Measurements from ENCODE around the gene WNT7B.

WNT7B gene

GRCh38 chr22:45907996-45908395 lies 69.0 kb downstream of the WNT7B start:
- DNase-seq (ENCODE audit: low read depth in 2 of 2) = no peak

- DNase-seq (ENCODE audit: low read depth in 2 of 2) = no peak
Observed at GRCh38 chr22:45907378-45907777, 69.6 kb downstream of the WNT7B start.

GRCh38 chr22:45906946-45907345 lies 70.0 kb downstream of the WNT7B start:
- DNase-seq (ENCODE audit: low read depth in 2 of 2) = no peak

- DNase-seq (ENCODE audit: low read depth in 2 of 2) = no peak
Observed at GRCh38 chr22:45905924-45906865, 70.8 kb downstream of the WNT7B start.

GRCh38 chr22:45905326-45905923 lies 71.5 kb downstream of the WNT7B start:
- no peak for DNase-seq (ENCODE audit: low read depth in 2 of 2)

- DNase-seq (ENCODE audit: low read depth in 2 of 2) = no peak
Observed at GRCh38 chr22:45904236-45904635, 72.7 kb downstream of the WNT7B start.

GRCh38 chr22:45903355-45904135 lies 73.4 kb downstream of the WNT7B start:
- DNase-seq (ENCODE audit: low read depth in 2 of 2) = no peak

- no peak for DNase-seq (ENCODE audit: low read depth in 2 of 2)
Observed at GRCh38 chr22:45897736-45898135, 79.2 kb downstream of the WNT7B start.

- DNase-seq (ENCODE audit: low read depth in 2 of 2) = no peak
Observed at GRCh38 chr22:45896964-45897538, 79.9 kb downstream of the WNT7B start.

- no peak for DNase-seq (ENCODE audit: low read depth in 2 of 2)
Observed at GRCh38 chr22:45896153-45896951, 80.6 kb downstream of the WNT7B start.

- no peak for DNase-seq (ENCODE audit: low read depth in 2 of 2)
Observed at GRCh38 chr22:45895436-45896152, 81.4 kb downstream of the WNT7B start.

- no peak for DNase-seq (ENCODE audit: low read depth in 2 of 2)
Observed at GRCh38 chr22:45893516-45893915, 83.4 kb downstream of the WNT7B start.

GRCh38 chr22:45892681-45893461 lies 84.1 kb downstream of the WNT7B start:
- no peak for DNase-seq (ENCODE audit: low read depth in 2 of 2)

- DNase-seq (ENCODE audit: low read depth in 2 of 2) = no peak
Observed at GRCh38 chr22:45891996-45892621, 84.9 kb downstream of the WNT7B start.

- DNase-seq (ENCODE audit: low read depth in 2 of 2) = no peak
Observed at GRCh38 chr22:45891471-45891995, 85.4 kb downstream of the WNT7B start.

- no peak for DNase-seq (ENCODE audit: low read depth in 2 of 2)
Observed at GRCh38 chr22:45891021-45891421, 85.9 kb downstream of the WNT7B start.

- DNase-seq (ENCODE audit: low read depth in 2 of 2) = no peak
Observed at GRCh38 chr22:45890351-45890635, 86.7 kb downstream of the WNT7B start.

GRCh38 chr22:45889539-45890350 lies 87.2 kb downstream of the WNT7B start:
- DNase-seq (ENCODE audit: low read depth in 2 of 2) = no peak

Data from stimulated activated CD4-positive, alpha-beta T cell treated with anti-CD3 and anti-CD28 coated beads, Interleukin-12 subunit alpha, Interleukin-12 subunit beta, amount 100 ng/mL, for 24 hours (primary cell).